GM19025 (cell line): ENCODE results near the gene APOBEC3H.

Source experiments
- ATAC-seq: cut with Tn5 transposase; IDR thresholded peaks from one replicate; pipeline ENCODE4 v1.9.1; 2021; ENCODE audit warnings: mild to moderate bottlenecking, low read depth, moderate library complexity; ENCODE audit not compliant: unreplicated experiment

APOBEC3H gene

GRCh38 chr22:39132871-39133524, 36.0 kb downstream of the APOBEC3H start:
- ATAC-seq, result no peak

GRCh38 chr22:39133871-39134270, 36.8 kb downstream of the APOBEC3H start:
- ATAC-seq, result no peak

GRCh38 chr22:39134366-39135091, 37.5 kb downstream of the APOBEC3H start:
- ATAC-seq, result no peak

GRCh38 chr22:39135092-39135896, 38.2 kb downstream of the APOBEC3H start:
- no peak for ATAC-seq

GRCh38 chr22:39136317-39136716, 39.3 kb downstream of the APOBEC3H start:
- no peak for ATAC-seq

- ATAC-seq, result no peak
Observed at GRCh38 chr22:39138357-39138997, 41.4 kb downstream of the APOBEC3H start.

- ATAC-seq, result no peak
Observed at GRCh38 chr22:39139933-39140332, 42.9 kb downstream of the APOBEC3H start.

GRCh38 chr22:39142088-39142680, 45.1 kb downstream of the APOBEC3H start:
- ATAC-seq, result no peak

- no peak for ATAC-seq
Observed at GRCh38 chr22:39144101-39144767, 47.2 kb downstream of the APOBEC3H start.

GRCh38 chr22:39146256-39147101, 49.4 kb downstream of the APOBEC3H start:
- no peak for ATAC-seq

- no peak for ATAC-seq
Observed at GRCh38 chr22:39147335-39148025, 50.4 kb downstream of the APOBEC3H start.

- ATAC-seq, result no peak
Observed at GRCh38 chr22:39148026-39148726, 51.1 kb downstream of the APOBEC3H start.

- ATAC-seq, result no peak
Observed at GRCh38 chr22:39148727-39149535, 51.9 kb downstream of the APOBEC3H start.

- ATAC-seq, result no peak
Observed at GRCh38 chr22:39149915-39150847, 53.1 kb downstream of the APOBEC3H start.

GRCh38 chr22:39150848-39151215, 53.8 kb downstream of the APOBEC3H start:
- no peak for ATAC-seq
